HepG2 (cell line): Measurements from ENCODE around the gene NAIF1. TPM values are rescaled to one million over a fixed set of nuclear protein-coding genes. Genes with fewer than 3 reads are reported as not detected.

Source experiments
- ELF1 ChIP-seq: sonication (generic); formaldehyde crosslinking; IDR thresholded peaks from 2 replicates; pipeline ENCODE4 v1.4.0; 2020; ENCODE audit warnings: missing genetic modification reagents
- FIP1L1 ChIP-seq: fragments of 200-400 bp; formaldehyde crosslinking; IDR thresholded peaks from 2 replicates; pipeline ENCODE4 v1.6.1; 2018; ENCODE audit warnings: low read depth, mild to moderate bottlenecking, low read length, moderate library complexity, borderline replicate concordance; ENCODE audit not compliant: insufficient read depth
- FOXJ3 ChIP-seq: sonication (generic); formaldehyde crosslinking; IDR thresholded peaks from 2 replicates; pipeline ENCODE4 v1.4.0; 2020; ENCODE audit warnings: missing genetic modification reagents, mild to moderate bottlenecking, borderline replicate concordance
- HDAC2 ChIP-seq: sonication (generic); formaldehyde crosslinking; IDR thresholded peaks from 2 replicates; pipeline ENCODE4 v1.4.0; 2020; ENCODE audit warnings: missing genetic modification reagents
- KLF13 ChIP-seq: sonication (generic); formaldehyde crosslinking; IDR thresholded peaks from 2 replicates; pipeline ENCODE4 v1.4.0; 2020; ENCODE audit warnings: mild to moderate bottlenecking, missing genetic modification reagents
- NFE2L2 ChIP-seq: fragments of 150-350 bp; IDR thresholded peaks from 2 replicates; pipeline ENCODE4 v1.6.1; 2014; ENCODE audit warnings: low read length
- PITX1 ChIP-seq: sonication (generic); formaldehyde crosslinking; IDR thresholded peaks from 2 replicates; pipeline ENCODE4 v1.5.1; 2020; ENCODE audit warnings: mild to moderate bottlenecking, missing genetic modification reagents
- SOX13 ChIP-seq, 3 experiments: fragments of 450-650 bp in 1 of 3; sonication (generic) in 1 of 3; formaldehyde crosslinking in 1 of 3; IDR thresholded peaks in 2 of 3; conservative IDR thresholded peaks in 1 of 3; 2 replicates each; pipeline versions ENCODE4 v1.5.0 to v1.6.1; 2016 to 2020; ENCODE audit warnings: antibody characterized with exemption in 1 of 3, mild to moderate bottlenecking in 1 of 3, missing compliant biosample characterization in 1 of 3, missing genetic modification reagents in 1 of 3, moderate library complexity in 1 of 3
- ZNF792 ChIP-seq: IDR thresholded peaks from 2 replicates; pipeline ENCODE4 v1.6.1; 2016
- polyA plus RNA-seq, 8 experiments: library from polyadenylated mRNA; depleted of rRNA in 3 of 8; stranded (reverse) in 7 of 8; unstranded in 1 of 8; fragments of >200 nt; fragmentation: Illumina TruSeq in 4 of 8; extraction: Trizol in 4 of 8; gene quantifications; 2 replicates each; pipeline versions ENCODE4 v1.2.1 to v1.2.3, GENCODE V29; 2011 to 2016; ENCODE audit warnings: low read depth in 4 of 8, missing spikeins in 1 of 8, mixed read lengths in 1 of 8; ENCODE audit not compliant: insufficient read depth in 1 of 8
- total RNA-seq, 5 experiments: library from RNA; depleted of rRNA; stranded (reverse); fragments of >200 nt; fragmentation: Illumina TruSeq; extraction: Trizol; gene quantifications; 2 replicates each; pipeline ENCODE4 v1.2.3, GENCODE V29; 2016; ENCODE audit warnings: low read depth in 1 of 5
- TF ChIP-seq, protein P1 (sequence below): IDR thresholded peaks from 2 replicates; pipeline ENCODE4 v1.6.1; 2012; ENCODE audit warnings: low read length, improper control_type of control experiment
- TF ChIP-seq, protein P2 (sequence below): sonication (generic); formaldehyde crosslinking; IDR thresholded peaks from 2 replicates; pipeline ENCODE4 v1.4.0; 2020; ENCODE audit warnings: missing genetic modification reagents, borderline replicate concordance
- TF ChIP-seq, protein P3 (sequence below): sonication (generic); formaldehyde crosslinking; IDR thresholded peaks from 2 replicates; pipeline ENCODE4 v1.9.0; 2021; ENCODE audit warnings: missing genetic modification reagents, mild to moderate bottlenecking, borderline replicate concordance

The NAIF1 gene
- total and polyA plus RNA-seq, 2 of the 13 experiments (the other 11 are each of a cell fraction or from before 2014, with no cell fraction given): 6.0 to 6.9 TPM

DNA sequence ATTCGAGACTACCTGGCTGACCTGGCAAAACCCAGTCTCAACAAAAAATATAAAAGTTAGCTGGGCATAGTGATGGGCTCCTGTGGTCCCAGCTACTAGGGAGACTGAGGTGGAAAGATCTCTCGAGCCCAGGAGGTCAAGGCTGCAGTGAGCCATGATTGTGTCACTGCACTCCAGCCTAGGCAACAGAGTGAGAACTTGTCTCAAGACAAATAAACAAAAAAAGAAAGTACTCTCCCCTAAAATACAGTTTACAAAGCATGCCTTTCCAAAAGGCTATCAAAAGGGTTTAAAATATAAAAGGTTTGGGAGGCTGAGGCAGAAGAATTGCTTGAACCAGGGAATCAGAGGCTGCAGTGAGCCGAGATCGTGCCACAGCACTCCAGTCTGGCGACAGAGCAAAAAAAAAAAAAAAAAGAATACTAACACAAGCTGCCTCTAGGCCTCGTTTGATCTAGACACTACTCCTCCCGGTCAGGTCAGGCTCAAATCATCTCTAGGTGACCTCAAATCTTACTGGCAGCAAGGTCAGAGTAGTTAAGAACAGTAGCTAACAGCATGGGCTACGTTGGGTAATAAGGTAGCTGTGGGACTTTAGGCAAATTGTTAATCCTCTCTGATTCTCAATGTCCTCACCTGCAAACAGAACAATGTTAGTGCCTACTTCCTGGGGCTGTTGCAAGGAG lies 9.3 kb downstream of the NAIF1 start (continued):
- TF ChIP-seq, protein P1, sequence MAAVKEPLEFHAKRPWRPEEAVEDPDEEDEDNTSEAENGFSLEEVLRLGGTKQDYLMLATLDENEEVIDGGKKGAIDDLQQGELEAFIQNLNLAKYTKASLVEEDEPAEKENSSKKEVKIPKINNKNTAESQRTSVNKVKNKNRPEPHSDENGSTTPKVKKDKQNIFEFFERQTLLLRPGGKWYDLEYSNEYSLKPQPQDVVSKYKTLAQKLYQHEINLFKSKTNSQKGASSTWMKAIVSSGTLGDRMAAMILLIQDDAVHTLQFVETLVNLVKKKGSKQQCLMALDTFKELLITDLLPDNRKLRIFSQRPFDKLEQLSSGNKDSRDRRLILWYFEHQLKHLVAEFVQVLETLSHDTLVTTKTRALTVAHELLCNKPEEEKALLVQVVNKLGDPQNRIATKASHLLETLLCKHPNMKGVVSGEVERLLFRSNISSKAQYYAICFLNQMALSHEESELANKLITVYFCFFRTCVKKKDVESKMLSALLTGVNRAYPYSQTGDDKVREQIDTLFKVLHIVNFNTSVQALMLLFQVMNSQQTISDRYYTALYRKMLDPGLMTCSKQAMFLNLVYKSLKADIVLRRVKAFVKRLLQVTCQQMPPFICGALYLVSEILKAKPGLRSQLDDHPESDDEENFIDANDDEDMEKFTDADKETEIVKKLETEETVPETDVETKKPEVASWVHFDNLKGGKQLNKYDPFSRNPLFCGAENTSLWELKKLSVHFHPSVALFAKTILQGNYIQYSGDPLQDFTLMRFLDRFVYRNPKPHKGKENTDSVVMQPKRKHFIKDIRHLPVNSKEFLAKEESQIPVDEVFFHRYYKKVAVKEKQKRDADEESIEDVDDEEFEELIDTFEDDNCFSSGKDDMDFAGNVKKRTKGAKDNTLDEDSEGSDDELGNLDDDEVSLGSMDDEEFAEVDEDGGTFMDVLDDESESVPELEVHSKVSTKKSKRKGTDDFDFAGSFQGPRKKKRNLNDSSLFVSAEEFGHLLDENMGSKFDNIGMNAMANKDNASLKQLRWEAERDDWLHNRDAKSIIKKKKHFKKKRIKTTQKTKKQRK: no peak
- TF ChIP-seq PITX1 (CRISPR knock-in tag) (peak; percentile 40; the same call in 1 of the 2 replicates), KLF13 (CRISPR knock-in tag) (no peak), NFE2L2 (no peak), FOXJ3 (peak; percentile 34; the same call in 1 of the 2 replicates), ZNF792 (CRISPR knock-in tag) (no peak; the same call in 1 of the 2 replicates), FIP1L1 (no peak), SOX13 (IDR thresholded peaks at IDR 0.05) (no peak), SOX13 (CRISPR knock-in tag; conservative IDR thresholded peaks at IDR 0.05 in 1 of 2, IDR thresholded peaks at IDR 0.05 in 1 of 2) (0 out of 4 replicates have a peak, but pooled peaks of 1 of the 2 experiments have one; percentile 22), ELF1 (CRISPR knock-in tag) (no peak), HDAC2 (peak; percentile 26; the same call in 1 of the 2 replicates)
- TF ChIP-seq, protein P2, sequence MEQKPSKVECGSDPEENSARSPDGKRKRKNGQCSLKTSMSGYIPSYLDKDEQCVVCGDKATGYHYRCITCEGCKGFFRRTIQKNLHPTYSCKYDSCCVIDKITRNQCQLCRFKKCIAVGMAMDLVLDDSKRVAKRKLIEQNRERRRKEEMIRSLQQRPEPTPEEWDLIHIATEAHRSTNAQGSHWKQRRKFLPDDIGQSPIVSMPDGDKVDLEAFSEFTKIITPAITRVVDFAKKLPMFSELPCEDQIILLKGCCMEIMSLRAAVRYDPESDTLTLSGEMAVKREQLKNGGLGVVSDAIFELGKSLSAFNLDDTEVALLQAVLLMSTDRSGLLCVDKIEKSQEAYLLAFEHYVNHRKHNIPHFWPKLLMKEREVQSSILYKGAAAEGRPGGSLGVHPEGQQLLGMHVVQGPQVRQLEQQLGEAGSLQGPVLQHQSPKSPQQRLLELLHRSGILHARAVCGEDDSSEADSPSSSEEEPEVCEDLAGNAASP (CRISPR knock-in tag): peak; percentile 25; the same call in 1 of the 2 replicates
- TF ChIP-seq, protein P3, sequence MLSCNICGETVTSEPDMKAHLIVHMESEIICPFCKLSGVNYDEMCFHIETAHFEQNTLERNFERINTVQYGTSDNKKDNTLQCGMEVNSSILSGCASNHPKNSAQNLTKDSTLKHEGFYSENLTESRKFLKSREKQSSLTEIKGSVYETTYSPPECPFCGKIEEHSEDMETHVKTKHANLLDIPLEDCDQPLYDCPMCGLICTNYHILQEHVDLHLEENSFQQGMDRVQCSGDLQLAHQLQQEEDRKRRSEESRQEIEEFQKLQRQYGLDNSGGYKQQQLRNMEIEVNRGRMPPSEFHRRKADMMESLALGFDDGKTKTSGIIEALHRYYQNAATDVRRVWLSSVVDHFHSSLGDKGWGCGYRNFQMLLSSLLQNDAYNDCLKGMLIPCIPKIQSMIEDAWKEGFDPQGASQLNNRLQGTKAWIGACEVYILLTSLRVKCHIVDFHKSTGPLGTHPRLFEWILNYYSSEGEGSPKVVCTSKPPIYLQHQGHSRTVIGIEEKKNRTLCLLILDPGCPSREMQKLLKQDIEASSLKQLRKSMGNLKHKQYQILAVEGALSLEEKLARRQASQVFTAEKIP (CRISPR knock-in tag): no peak
